A673 (cell line): ENCODE measurements around the gene DHCR24. TPM values are rescaled to one million over a fixed set of nuclear protein-coding genes. Genes with fewer than 3 reads are reported as not detected.

ENCODE experiments used
- BruUV-seq: library from RNA; stranded (reverse); fragments of 400-500 nt; replicated peaks from 2 replicates; lab custom pipeline; 2021; lab: Mats Ljungman, UMichigan
- CTCF ChIA-PET: fragments of 300-600 bp; sonication (Branson Sonifier 250); formaldehyde crosslinking; loops from one replicate; lab custom pipeline; 2022; ENCODE audit warnings: antibody characterized with exemption; lab: Charles Lee
- POLR2A ChIA-PET: fragments of 300-600 bp; sonication (Branson Sonifier 250); formaldehyde crosslinking; loops from one replicate; lab custom pipeline; 2022; ENCODE audit warnings: antibody characterized with exemption; ENCODE audit not compliant: low non-redundant PET; lab: Charles Lee
- DNase-seq: peaks from one replicate; pipeline ENCODE4 v3.0.0-alpha.2; 2015; ENCODE audit warnings: low spot score
- H3K27ac ChIP-seq: fragments of 200-600 bp; sonication (generic); 2 replicates; pipeline ENCODE4 v1.5.1; 2016; ENCODE audit warnings: mixed run types, low read depth, mild to moderate bottlenecking, mixed read lengths, antibody characterized with exemption, low read length; ENCODE audit not compliant: poor library complexity, severe bottlenecking
- H3K27me3 ChIP-seq: fragments of 200-600 bp; sonication (generic); replicated peaks from 2 replicates; pipeline ENCODE4 v1.6.1; 2017; ENCODE audit warnings: mixed run types, low read depth, mild to moderate bottlenecking, mixed read lengths, antibody characterized with exemption, low read length; ENCODE audit not compliant: insufficient read depth, poor library complexity
- H3K36me3 ChIP-seq: fragments of 200-600 bp; sonication (generic); 2 replicates; pipeline ENCODE4 v1.6.1; 2016; ENCODE audit warnings: mixed run types, mild to moderate bottlenecking, mixed read lengths, antibody characterized with exemption, low read length; ENCODE audit not compliant: insufficient read depth, poor library complexity, severe bottlenecking
- H3K4me1 ChIP-seq: fragments of 200-600 bp; sonication (generic); 2 replicates; pipeline ENCODE4 v1.6.1; 2017; ENCODE audit warnings: mixed run types, mild to moderate bottlenecking, mixed read lengths, antibody characterized with exemption, low read length; ENCODE audit not compliant: insufficient read depth, poor library complexity, severe bottlenecking
- H3K4me3 ChIP-seq: fragments of 200-600 bp; sonication (generic); 2 replicates; pipeline ENCODE4 v1.5.1; 2016; ENCODE audit warnings: low read depth, mixed run types, mild to moderate bottlenecking, mixed read lengths, low read length; ENCODE audit not compliant: poor library complexity, severe bottlenecking
- H3K9me3 ChIP-seq: fragments of 200-600 bp; sonication (generic); 2 replicates; pipeline ENCODE4 v1.6.1; 2016; ENCODE audit warnings: mixed run types, low read depth, mild to moderate bottlenecking, mixed read lengths, antibody characterized with exemption, low read length; ENCODE audit not compliant: poor library complexity, severe bottlenecking
- EZH2 ChIP-seq: fragments of 200-600 bp; sonication (generic); IDR thresholded peaks from 2 replicates; pipeline ENCODE4 v1.6.1; 2017; ENCODE audit warnings: borderline replicate concordance, low read depth, mild to moderate bottlenecking, mixed read lengths, antibody characterized with exemption, low read length; ENCODE audit not compliant: poor library complexity, severe bottlenecking
- intact Hi-C: fragments of 100-400 bp; cut with micrococcal nuclease; formaldehyde crosslinking; loops from one replicate; pipeline ENCODE4 v1.10.0; 2022; ENCODE audit not compliant: unreplicated experiment
- total RNA-seq: library from RNA; stranded (reverse); gene quantifications from 2 replicates; pipeline ENCODE4 v1.2.3, GENCODE V29; 2021
- TF ChIP-seq, protein P1 (sequence below): fragments of 300-800, 200-600 bp; sonication (generic); conservative IDR thresholded peaks from 2 replicates; pipeline ENCODE4 v1.5.1; 2017; ENCODE audit warnings: low read depth, mild to moderate bottlenecking, antibody characterized with exemption, low read length, moderate library complexity, mixed read lengths

DHCR24 gene
- total RNA-seq, 1 experiment from 2014 or later: 273 TPM

DNA sequence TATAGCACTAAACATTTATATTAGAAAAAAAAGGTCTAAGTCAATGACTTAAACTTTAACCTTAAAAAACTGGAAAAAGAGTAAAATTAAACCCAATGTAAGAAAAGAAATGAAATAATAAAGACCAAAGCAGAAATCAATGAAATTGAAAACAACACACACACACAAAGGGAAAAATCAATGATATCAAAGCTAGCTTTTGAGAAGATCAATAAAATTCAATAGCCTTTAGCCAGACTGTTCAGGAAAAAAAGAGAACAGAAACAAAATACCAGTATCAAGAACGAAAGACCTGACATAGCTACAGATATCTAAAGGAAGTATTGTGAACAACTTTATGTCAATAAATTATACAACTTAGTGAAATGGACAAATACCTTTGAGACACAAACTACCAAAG is 7.1 kb downstream of the DHCR24 start:
- H3K27ac ChIP-seq: no peak overlapping the region
- H3K27me3 ChIP-seq: no peaks in the 10 kb centered on the region
- peaks cover 16% of the 10 kb centered on the region for H3K4me1 ChIP-seq
- no peak for DNase-seq
- H3K9me3 ChIP-seq: no peaks in the 10 kb centered on the region
- no peak for TF ChIP-seq EZH2
- BruUV-seq: no TSS peak
- H3K36me3 ChIP-seq: peaks cover 94% of the 10 kb centered on the region
- no peak overlapping the region for H3K4me3 ChIP-seq
- intact Hi-C loops: no loop called here
- CTCF ChIA-PET: interaction anchor here (0.6 kb wide), 1 partner anchor 26 kb away, joined by 4 read pairs; no protein-coding TSS in a partner anchor
- POLR2A ChIA-PET: interaction anchor here (0.7 kb wide), 1 partner anchor 23 kb away, joined by 9 read pairs; no protein-coding TSS in a partner anchor

DNA sequence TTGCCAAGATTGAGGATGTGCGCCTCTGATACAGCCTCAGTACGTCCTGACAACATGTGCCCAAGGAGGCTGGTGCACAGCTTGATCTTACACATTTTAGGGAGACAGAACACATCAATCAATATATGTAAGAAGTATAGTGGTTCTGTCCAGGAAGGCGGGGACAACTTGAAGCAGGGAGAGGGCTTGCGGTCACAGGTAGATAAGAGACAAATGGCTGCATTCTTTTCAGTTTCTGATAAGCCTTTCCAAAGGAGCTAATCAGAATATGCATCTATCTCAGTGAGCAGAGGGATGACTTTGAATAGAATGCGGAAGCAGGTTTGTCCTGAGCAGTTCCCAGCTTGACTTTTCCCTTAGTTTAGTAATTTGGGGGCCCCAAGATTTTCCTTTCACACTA is 10.2 kb downstream of the DHCR24 start:
- intact Hi-C loops: no loop called here
- POLR2A ChIA-PET: no interaction called here

GRCh38 chr1:54875000-54875399 is 12.0 kb downstream of the DHCR24 start:
- peaks cover 94% of the 10 kb centered on the region for H3K36me3 ChIP-seq
- ChIA-PET POLR2A (no interaction called here), CTCF (no interaction called here)
- H3K27ac ChIP-seq: no peak overlapping the region
- no peaks in the 10 kb centered on the region for H3K9me3 ChIP-seq
- no peaks in the 10 kb centered on the region for H3K4me1 ChIP-seq
- TF ChIP-seq, protein P1, sequence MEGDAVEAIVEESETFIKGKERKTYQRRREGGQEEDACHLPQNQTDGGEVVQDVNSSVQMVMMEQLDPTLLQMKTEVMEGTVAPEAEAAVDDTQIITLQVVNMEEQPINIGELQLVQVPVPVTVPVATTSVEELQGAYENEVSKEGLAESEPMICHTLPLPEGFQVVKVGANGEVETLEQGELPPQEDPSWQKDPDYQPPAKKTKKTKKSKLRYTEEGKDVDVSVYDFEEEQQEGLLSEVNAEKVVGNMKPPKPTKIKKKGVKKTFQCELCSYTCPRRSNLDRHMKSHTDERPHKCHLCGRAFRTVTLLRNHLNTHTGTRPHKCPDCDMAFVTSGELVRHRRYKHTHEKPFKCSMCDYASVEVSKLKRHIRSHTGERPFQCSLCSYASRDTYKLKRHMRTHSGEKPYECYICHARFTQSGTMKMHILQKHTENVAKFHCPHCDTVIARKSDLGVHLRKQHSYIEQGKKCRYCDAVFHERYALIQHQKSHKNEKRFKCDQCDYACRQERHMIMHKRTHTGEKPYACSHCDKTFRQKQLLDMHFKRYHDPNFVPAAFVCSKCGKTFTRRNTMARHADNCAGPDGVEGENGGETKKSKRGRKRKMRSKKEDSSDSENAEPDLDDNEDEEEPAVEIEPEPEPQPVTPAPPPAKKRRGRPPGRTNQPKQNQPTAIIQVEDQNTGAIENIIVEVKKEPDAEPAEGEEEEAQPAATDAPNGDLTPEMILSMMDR: no peak
- no peak for TF ChIP-seq EZH2
- BruUV-seq: no TSS peak
- no peak overlapping the region for H3K4me3 ChIP-seq
- intact Hi-C loops: no loop called here
- no peaks in the 10 kb centered on the region for H3K27me3 ChIP-seq
- no peak for DNase-seq

More for the DNA sequence above, 10.2 kb downstream of the DHCR24 start:
- H3K27ac ChIP-seq: no peak overlapping the region
- no peak for TF ChIP-seq EZH2
- TF ChIP-seq, protein P1: no peak
- DNase-seq: no peak
- H3K27me3 ChIP-seq: no peaks in the 10 kb centered on the region
- H3K4me1 ChIP-seq: no peaks in the 10 kb centered on the region
- no TSS peak for BruUV-seq
- H3K36me3 ChIP-seq: peaks cover 94% of the 10 kb centered on the region
- CTCF ChIA-PET: no interaction called here
- H3K4me3 ChIP-seq: no peak overlapping the region
- H3K9me3 ChIP-seq: no peaks in the 10 kb centered on the region
